ENCODE results near the gene TSPY2.
"Not testable (repeated sequence)": the region's sequence is repeated elsewhere in the genome, so short reads cannot be mapped to it uniquely, and the experiment has no call there.

The TSPY2 gene

GRCh38 chrY:6245923-6246322, at the start of gene TSPY2:
Gene TSPY2, plus strand, starts transcription at chrY:6246223. Its CDS starts 46 bp downstream, at chrY:6246269.
- DNase-seq (ENCODE audit: low read depth): not testable (repeated sequence)

GRCh38 chrY:6209565-6209964, 36.5 kb upstream of the TSPY2 start:
- H3K4me3 ChIP-seq (ENCODE audit: low read length); DNase-seq (ENCODE audit: low read depth): not testable (repeated sequence)

More at GRCh38 chrY:6245923-6246322, at the start of gene TSPY2:
- H3K4me3 ChIP-seq (ENCODE audit: low read length): not testable (repeated sequence)

- H3K4me3 ChIP-seq (ENCODE audit: low read length); DNase-seq (ENCODE audit: low read depth): not testable (repeated sequence)
Measured at GRCh38 chrY:6217045-6217444, 29.0 kb upstream of the TSPY2 start.

- H3K4me3 ChIP-seq (ENCODE audit: low read length); DNase-seq (ENCODE audit: low read depth): not testable (repeated sequence)
Measured at GRCh38 chrY:6269839-6270238, 23.8 kb downstream of the TSPY2 start.

Measured in retinal pigment epithelial cell (primary cell).